ENCODE measurements around the gene TRDN.

- TF ChIP-seq CTCF (IDR thresholded peaks at IDR 0.05) (no peak), POLR2A (IDR thresholded peaks at IDR 0.05) (no peak)
These were observed 205.8 kb downstream of the TRDN start for GRCh38 chr6:123430970-123431369.
